AG04449 (cell line): ENCODE measurements around the gene TPD52L2.
"Not testable (repeated sequence)": the region's sequence is repeated elsewhere in the genome, so short reads cannot be mapped to it uniquely, and the experiment has no call there.

Source experiments
- CTCF ChIA-PET: fragments of 350-600 bp; formaldehyde crosslinking; extraction: SDS; loops from one replicate; lab custom pipeline; 2021; ENCODE audit warnings: antibody characterized with exemption; lab: Yijun Ruan, JAX
- POLR2A ChIA-PET: fragments of 400-600, 350-600 bp; formaldehyde crosslinking; extraction: SDS; loops from one replicate; lab custom pipeline; 2020; ENCODE audit warnings: antibody characterized with exemption, inconsistent platforms; lab: Yijun Ruan, JAX
- DNase-seq: peaks from one replicate; pipeline ENCODE4 v3.0.0-alpha.2; 2010; ENCODE audit warnings: low read depth, low spot score
- H3K4me3 ChIP-seq: 2 replicates; pipeline ENCODE4 v1.5.1; 2011; ENCODE audit warnings: low read depth, mild to moderate bottlenecking, control low read depth, low read length
- CTCF ChIP-seq: IDR thresholded peaks from one replicate; pipeline ENCODE4 v1.5.1; 2011; ENCODE audit warnings: mild to moderate bottlenecking, moderate library complexity, low read length, control low read depth, inconsistent platforms; ENCODE audit not compliant: insufficient read depth; ENCODE audit errors: missing control alignments

Gene TPD52L2

GRCh38 chr20:63876489-63877036, 11.5 kb downstream of the TPD52L2 start:
- POLR2A ChIA-PET, result interaction anchor here (0.5 to 1.5 kb wide), 2 partner anchors 11 to 79 kb away, joined by 3 to 6 read pairs; partner anchors contain the start of genes TPD52L2 and UCKL1
- CTCF ChIA-PET, result interaction anchor here (1.3 kb wide), 2 partner anchors 101 to 104 kb away, joined by 3 to 4 read pairs; partner anchors contain the start of gene PRPF6
- no peak for TF ChIP-seq CTCF

GRCh38 chr20:63877755-63878470, 12.8 kb downstream of the TPD52L2 start:
- no peak for DNase-seq
- H3K4me3 ChIP-seq, result no peak overlapping the region
- CTCF ChIA-PET, result interaction anchor here (1.3 to 2.3 kb wide), 3 partner anchors 13 to 103 kb away, joined by 4 to 9 read pairs (median 4); partner anchors contain the start of genes PRPF6 and TPD52L2
- TF ChIP-seq CTCF, result no peak
- POLR2A ChIA-PET, result interaction anchor here (1.0 to 1.1 kb wide), 2 partner anchors 12 to 14 kb away, joined by 3 to 4 read pairs; no protein-coding TSS in a partner anchor

More at GRCh38 chr20:63876489-63877036, 11.5 kb downstream of the TPD52L2 start:
- no peak overlapping the region for H3K4me3 ChIP-seq
- DNase-seq, result no peak

GRCh38 chr20:63878899-63879663, 14.0 kb downstream of the TPD52L2 start:
- TF ChIP-seq CTCF, result no peak
- ChIA-PET POLR2A (interaction anchor here (1.0 kb wide), 1 partner anchor 13 kb away, joined by 3 read pairs; no protein-coding TSS in a partner anchor), CTCF (interaction anchor here (1.4 to 2.3 kb wide), 2 partner anchors 14 to 94 kb away, joined by 4 to 9 read pairs; partner anchors contain the start of gene TPD52L2)
- H3K4me3 ChIP-seq, result no peak overlapping the region
- DNase-seq, result no peak

GRCh38 chr20:63880901-63881300, 15.8 kb downstream of the TPD52L2 start:
- CTCF ChIA-PET, result interaction anchor here (1.0 to 1.1 kb wide), 2 partner anchors 8 to 10 kb away, joined by 3 to 4 read pairs; no protein-coding TSS in a partner anchor
- H3K4me3 ChIP-seq, DNase-seq: not testable (repeated sequence)
- POLR2A ChIA-PET, result interaction anchor here (2.0 kb wide), 1 partner anchor 15 kb away, joined by 9 read pairs; the partner anchor contains the start of gene TPD52L2

- CTCF ChIA-PET, result interaction anchor here (1.1 to 1.3 kb wide), 3 partner anchors 10 to 16 kb away, joined by 4 read pairs; no protein-coding TSS in a partner anchor
- POLR2A ChIA-PET, result interaction anchor here (2.0 kb wide), 1 partner anchor 16 kb away, joined by 9 read pairs; the partner anchor contains the start of gene TPD52L2
- no peak for DNase-seq
- no peak overlapping the region for H3K4me3 ChIP-seq
- no peak for TF ChIP-seq CTCF
Measured at GRCh38 chr20:63881451-63882226, 16.6 kb downstream of the TPD52L2 start.
